Smooth muscle cell (in vitro differentiated cells): Measurements from ENCODE around the gene DNAJC30. TPM values are rescaled to one million over a fixed set of nuclear protein-coding genes. Genes with fewer than 3 reads are reported as not detected.

Source experiments
- DNase-seq: peaks from one replicate; lab custom pipeline; 2025; ENCODE audit not compliant: unreplicated experiment; lab: John Stamatoyannopoulos, UW
- H2AFZ ChIP-seq: fragments of 200-600 bp; sonication (generic); 2 replicates; pipeline ENCODE4 v1.6.0; 2016; ENCODE audit warnings: antibody characterized with exemption, low read depth, mild to moderate bottlenecking
- H3F3A ChIP-seq: fragments of 200-600 bp; sonication (generic); 2 replicates; pipeline ENCODE4 v1.6.0; 2017; ENCODE audit warnings: antibody characterized with exemption, low read depth
- H3K27ac ChIP-seq: fragments of 200-600 bp; sonication (generic); 2 replicates; pipeline ENCODE4 v1.5.1; 2016; ENCODE audit warnings: low read depth, mild to moderate bottlenecking
- H3K27me3 ChIP-seq: fragments of 200-600 bp; sonication (generic); 2 replicates; pipeline ENCODE4 v1.6.1; 2016; ENCODE audit warnings: low read depth, mild to moderate bottlenecking
- H3K36me3 ChIP-seq: fragments of 200-600 bp; sonication (generic); 2 replicates; pipeline ENCODE4 v1.5.1; 2016; ENCODE audit warnings: low read depth
- H3K4me1 ChIP-seq: fragments of 200-600 bp; sonication (generic); 2 replicates; pipeline ENCODE4 v1.5.1; 2016; ENCODE audit warnings: low read depth
- H3K4me2 ChIP-seq: fragments of 200-600 bp; sonication (generic); 2 replicates; pipeline ENCODE4 v1.6.0; 2016; ENCODE audit warnings: mild to moderate bottlenecking
- H3K4me3 ChIP-seq: fragments of 200-600 bp; sonication (generic); 2 replicates; pipeline ENCODE4 v1.5.1; 2016; ENCODE audit warnings: mild to moderate bottlenecking
- H3K79me2 ChIP-seq: fragments of 200-600 bp; sonication (generic); 2 replicates; pipeline ENCODE4 v1.6.0; 2016; ENCODE audit warnings: low read depth, mild to moderate bottlenecking
- H3K9ac ChIP-seq: fragments of 200-600 bp; sonication (generic); 2 replicates; pipeline ENCODE4 v1.6.0; 2016; ENCODE audit warnings: low read depth
- H3K9me3 ChIP-seq: fragments of 200-600 bp; sonication (generic); replicated peaks from 2 replicates; pipeline ENCODE4 v1.5.1; 2016; ENCODE audit warnings: low read depth
- H4K20me1 ChIP-seq: fragments of 200-600 bp; sonication (generic); 2 replicates; pipeline ENCODE4 v1.6.0; 2016; ENCODE audit warnings: low read depth
- WGBS: methylation state at CpG from one replicate; pipeline ENCODE4 v1.1.7; 2016; ENCODE audit warnings: low lambda C conversion rate; 5-methylcytosine and 5-hydroxymethylcytosine counted together
- polyA plus RNA-seq: library from polyadenylated mRNA; unstranded; fragments of >200 nt; fragmentation: Nextera tagmentation; extraction: Ambion mirVana; gene quantifications from 2 replicates; pipeline ENCODE4 v1.2.1, GENCODE V29; 2016
- total RNA-seq: library from RNA; depleted of rRNA; stranded (reverse); fragments of >200 nt; gene quantifications from 2 replicates; pipeline ENCODE4 v1.2.3, GENCODE V29; 2014
- TF ChIP-seq, protein P1 (sequence below): fragments of 200-600 bp; sonication (generic); IDR thresholded peaks from 2 replicates; pipeline ENCODE4 v1.5.1; 2017; ENCODE audit warnings: borderline replicate concordance, mild to moderate bottlenecking, antibody characterized with exemption; ENCODE audit not compliant: insufficient read depth, poor library complexity, severe bottlenecking

Gene DNAJC30
- total and polyA plus RNA-seq, 2 experiments from 2014 or later = 1.2 to 4.6 TPM

DNA sequence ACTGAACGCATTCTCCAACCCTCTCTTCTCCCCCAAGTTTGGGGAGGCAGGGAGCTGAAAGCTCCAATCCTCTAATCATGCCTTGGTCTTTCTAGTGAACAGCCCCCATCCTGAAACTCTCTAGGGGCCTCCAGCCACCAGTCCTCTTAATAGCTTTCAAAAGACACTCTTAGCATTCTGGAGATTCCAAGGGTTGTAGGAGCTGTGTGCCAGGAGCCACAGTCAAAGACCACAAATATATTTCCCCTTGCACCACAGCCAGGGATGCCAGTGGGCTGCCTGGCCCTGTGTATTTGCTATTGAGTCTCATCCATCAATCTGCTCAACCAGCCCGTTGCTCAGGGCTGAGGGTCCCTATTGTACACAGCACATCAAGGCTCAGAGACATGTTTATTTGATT is 40.4 kb downstream of the DNAJC30 start:
- no peaks in the 10 kb centered on the region for H3K36me3 ChIP-seq
- no peaks in the 10 kb centered on the region for H3K79me2 ChIP-seq
- no peak for DNase-seq
- H3K27ac ChIP-seq = no peak overlapping the region
- no peaks in the 10 kb centered on the region for H4K20me1 ChIP-seq
- H3K4me1 ChIP-seq = peaks cover under 1% of the 10 kb centered on the region
- H3K4me2 ChIP-seq = no peak overlapping the region
- H3F3A ChIP-seq = no peaks in the 10 kb centered on the region
- H3K9ac ChIP-seq = no peak overlapping the region
- no peak overlapping the region for H2AFZ ChIP-seq
- no peaks in the 10 kb centered on the region for H3K9me3 ChIP-seq
- peaks cover 35% of the 10 kb centered on the region for H3K27me3 ChIP-seq
- no peak overlapping the region for H3K4me3 ChIP-seq
- 94% methylated on average over 2 of the region's 2 CpGs for WGBS
- TF ChIP-seq, protein P1, sequence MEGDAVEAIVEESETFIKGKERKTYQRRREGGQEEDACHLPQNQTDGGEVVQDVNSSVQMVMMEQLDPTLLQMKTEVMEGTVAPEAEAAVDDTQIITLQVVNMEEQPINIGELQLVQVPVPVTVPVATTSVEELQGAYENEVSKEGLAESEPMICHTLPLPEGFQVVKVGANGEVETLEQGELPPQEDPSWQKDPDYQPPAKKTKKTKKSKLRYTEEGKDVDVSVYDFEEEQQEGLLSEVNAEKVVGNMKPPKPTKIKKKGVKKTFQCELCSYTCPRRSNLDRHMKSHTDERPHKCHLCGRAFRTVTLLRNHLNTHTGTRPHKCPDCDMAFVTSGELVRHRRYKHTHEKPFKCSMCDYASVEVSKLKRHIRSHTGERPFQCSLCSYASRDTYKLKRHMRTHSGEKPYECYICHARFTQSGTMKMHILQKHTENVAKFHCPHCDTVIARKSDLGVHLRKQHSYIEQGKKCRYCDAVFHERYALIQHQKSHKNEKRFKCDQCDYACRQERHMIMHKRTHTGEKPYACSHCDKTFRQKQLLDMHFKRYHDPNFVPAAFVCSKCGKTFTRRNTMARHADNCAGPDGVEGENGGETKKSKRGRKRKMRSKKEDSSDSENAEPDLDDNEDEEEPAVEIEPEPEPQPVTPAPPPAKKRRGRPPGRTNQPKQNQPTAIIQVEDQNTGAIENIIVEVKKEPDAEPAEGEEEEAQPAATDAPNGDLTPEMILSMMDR = no peak

DNA sequence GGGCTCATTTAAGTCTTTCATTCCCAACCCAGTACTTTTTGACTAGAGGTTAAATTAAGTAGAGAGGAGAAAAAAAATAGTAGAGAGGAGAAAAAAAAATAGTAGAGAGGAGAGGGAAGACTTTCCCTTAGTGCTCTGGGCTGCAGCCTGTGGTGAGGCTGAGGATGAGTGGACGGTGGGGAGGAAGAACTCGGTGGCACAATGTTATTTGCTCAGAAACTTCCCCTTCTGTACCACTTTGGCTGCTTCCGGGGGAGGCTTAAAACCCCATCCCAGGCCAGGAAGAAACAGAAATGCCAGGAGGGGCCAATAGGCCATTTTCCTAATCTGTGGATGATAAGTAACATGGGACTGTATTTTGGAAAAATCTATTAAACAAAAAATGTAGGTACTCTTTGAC is 44.3 kb downstream of the DNAJC30 start:
- Histone ChIP-seq H4K20me1 (no peaks in the 10 kb centered on the region), H3K27me3 (no peaks in the 10 kb centered on the region), H2AFZ (no peak overlapping the region), H3K9ac (no peak overlapping the region), H3K4me2 (no peak overlapping the region), H3K27ac (no peak overlapping the region), H3K4me3 (no peak overlapping the region), H3K36me3 (no peaks in the 10 kb centered on the region), H3K9me3 (no peaks in the 10 kb centered on the region), H3K4me1 (no peaks in the 10 kb centered on the region), H3K79me2 (no peaks in the 10 kb centered on the region), H3F3A (no peaks in the 10 kb centered on the region)
- 88% methylated on average over 3 of the region's 3 CpGs for WGBS
- TF ChIP-seq, protein P1 = no peak
- DNase-seq = no peak

DNA sequence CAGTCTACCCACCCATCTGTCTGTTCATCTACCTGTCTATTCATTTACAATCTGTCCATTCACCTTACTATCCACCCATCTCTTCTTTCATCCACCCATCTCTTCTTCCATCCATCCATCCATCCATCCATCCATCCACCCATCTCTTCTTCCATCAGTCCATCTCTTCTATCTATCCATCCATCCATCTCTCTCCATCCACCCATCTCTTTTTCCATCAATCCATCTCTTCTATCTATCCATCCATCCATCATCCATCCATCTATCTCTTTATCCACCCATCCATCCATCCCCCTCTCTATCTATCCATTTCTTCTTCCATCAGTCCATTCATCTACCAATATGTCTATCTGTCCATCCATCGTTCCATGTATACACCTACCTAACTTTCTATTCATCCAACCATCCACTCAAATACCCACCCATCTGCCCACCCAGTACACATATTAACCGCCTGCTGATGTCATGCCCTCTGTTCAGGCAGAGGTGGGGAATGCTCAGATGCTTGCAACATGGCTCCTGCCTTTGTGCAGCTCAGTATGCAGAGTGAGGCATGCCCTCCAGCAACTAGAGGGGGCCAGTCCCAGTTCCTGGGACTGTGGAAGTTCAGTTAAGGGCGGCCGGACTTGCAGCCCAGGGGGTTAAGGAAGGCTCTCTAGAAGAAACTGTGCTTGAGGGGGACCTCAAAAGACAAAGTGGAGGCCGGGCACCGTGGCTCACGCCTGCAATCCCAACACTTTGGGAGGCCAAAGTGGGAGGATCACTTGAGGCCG is 47.6 kb downstream of the DNAJC30 start:
- Histone ChIP-seq H4K20me1 (no peaks in the 10 kb centered on the region), H3K79me2 (no peaks in the 10 kb centered on the region), H3K27ac (no peak overlapping the region), H3K9ac (no peak overlapping the region), H2AFZ (no peak overlapping the region), H3K36me3 (no peaks in the 10 kb centered on the region), H3K9me3 (no peaks in the 10 kb centered on the region), H3K27me3 (peaks cover 7% of the 10 kb centered on the region), H3K4me3 (no peak overlapping the region), H3K4me2 (no peak overlapping the region), H3K4me1 (no peaks in the 10 kb centered on the region), H3F3A (no peaks in the 10 kb centered on the region)
- WGBS = 94% methylated on average over 8 of the region's 8 CpGs
- TF ChIP-seq, protein P1 = no peak
- no peak for DNase-seq

DNA sequence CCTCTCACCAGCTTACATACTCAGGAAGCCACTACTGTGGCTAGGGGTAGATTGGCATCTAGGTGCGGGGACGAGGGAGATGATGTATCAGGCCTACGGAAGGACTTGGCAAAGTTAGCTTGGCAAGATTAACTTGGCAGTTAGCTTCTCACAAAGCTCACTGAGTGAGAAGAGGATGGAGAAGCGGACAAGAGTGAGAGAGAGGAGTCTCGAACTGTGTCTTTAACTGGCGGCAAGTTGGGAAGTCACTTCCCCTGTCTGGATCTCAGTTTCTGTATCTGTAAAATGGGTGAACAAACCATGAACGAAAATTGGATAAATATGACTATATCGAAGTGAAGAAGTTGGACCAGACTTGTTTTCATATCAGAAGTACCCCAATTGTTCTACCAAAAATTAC is 49.4 kb downstream of the DNAJC30 start:
- no peaks in the 10 kb centered on the region for H3K9me3 ChIP-seq
- no peak overlapping the region for H3K4me2 ChIP-seq
- H3K4me3 ChIP-seq = no peak overlapping the region
- TF ChIP-seq, protein P1 = no peak
- H4K20me1 ChIP-seq = no peaks in the 10 kb centered on the region
- peaks cover 7% of the 10 kb centered on the region for H3K27me3 ChIP-seq
- no peaks in the 10 kb centered on the region for H3F3A ChIP-seq
- H3K4me1 ChIP-seq = no peaks in the 10 kb centered on the region
- DNase-seq = no peak
- H3K27ac ChIP-seq = no peak overlapping the region
- no peaks in the 10 kb centered on the region for H3K36me3 ChIP-seq
- H3K79me2 ChIP-seq = no peaks in the 10 kb centered on the region
- H2AFZ ChIP-seq = no peak overlapping the region
- 94% methylated on average over 8 of the region's 8 CpGs for WGBS
- H3K9ac ChIP-seq = no peak overlapping the region
